HG03439 (cell line): ENCODE results near the gene B3GAT2.
"Not testable (repeated sequence)": the region's sequence is repeated elsewhere in the genome, so short reads cannot be mapped to it uniquely, and the experiment has no call there.

Experiments used
- ATAC-seq: cut with Tn5 transposase; IDR thresholded peaks from one replicate; pipeline ENCODE4 v1.9.1; 2021; ENCODE audit warnings: mild to moderate bottlenecking, moderate library complexity; ENCODE audit not compliant: unreplicated experiment

Gene B3GAT2

GRCh38 chr6:70956451-70957283 lies at the start of gene B3GAT2:
Gene B3GAT2 (minus strand): TSS chr6:70957060. CDS start chr6:70956429, 631 bp downstream.
- ATAC-seq, result no peak

GRCh38 chr6:70998148-70998547 lies 41.3 kb upstream of the B3GAT2 start:
- no peak for ATAC-seq

- ATAC-seq, result no peak
Measured at GRCh38 chr6:70997379-70997778, 40.5 kb upstream of the B3GAT2 start.

- ATAC-seq, result no peak
Measured at GRCh38 chr6:70996106-70996505, 39.2 kb upstream of the B3GAT2 start.

- ATAC-seq, result no peak
Measured at GRCh38 chr6:70995411-70995810, 38.6 kb upstream of the B3GAT2 start.

GRCh38 chr6:70991253-70991652 lies 34.4 kb upstream of the B3GAT2 start:
- ATAC-seq, result no peak

GRCh38 chr6:70985156-70985555 lies 28.3 kb upstream of the B3GAT2 start:
- no peak for ATAC-seq

- ATAC-seq, result no peak
Measured at GRCh38 chr6:70982747-70983146, 25.9 kb upstream of the B3GAT2 start.

- no peak for ATAC-seq
Measured at GRCh38 chr6:70980727-70981126, 23.9 kb upstream of the B3GAT2 start.

GRCh38 chr6:70973604-70974003 lies 16.7 kb upstream of the B3GAT2 start:
- ATAC-seq, result no peak

- no peak for ATAC-seq
Measured at GRCh38 chr6:70967049-70967448, 10.2 kb upstream of the B3GAT2 start.

GRCh38 chr6:70957284-70957617 lies 391 bp upstream of the B3GAT2 start:
- no peak for ATAC-seq

- no peak for ATAC-seq
Measured at GRCh38 chr6:70956191-70956450, 739 bp downstream of the B3GAT2 start.

GRCh38 chr6:70955441-70956190 lies 1.2 kb downstream of the B3GAT2 start:
- ATAC-seq, result peak; percentile 97

GRCh38 chr6:70954750-70955149 lies 2.1 kb downstream of the B3GAT2 start:
- no peak for ATAC-seq

GRCh38 chr6:70954176-70954575 lies 2.7 kb downstream of the B3GAT2 start:
- no peak for ATAC-seq

- ATAC-seq, result no peak
Measured at GRCh38 chr6:70952608-70953165, 4.2 kb downstream of the B3GAT2 start.

- not testable (repeated sequence) for ATAC-seq
Measured at GRCh38 chr6:70944321-70944720, 12.5 kb downstream of the B3GAT2 start.

GRCh38 chr6:70933853-70934252 lies 23.0 kb downstream of the B3GAT2 start:
- ATAC-seq, result no peak

- no peak for ATAC-seq
Measured at GRCh38 chr6:70905742-70906141, 51.1 kb downstream of the B3GAT2 start.

- ATAC-seq, result no peak
Measured at GRCh38 chr6:70903665-70904452, 53.0 kb downstream of the B3GAT2 start.
